ENCODE measurements around the gene CD276.

Gene CD276

GRCh38 chr15:73654659-73655058 is 29.5 kb upstream of the CD276 start:
- CTCF ChIA-PET = interaction anchor here (0.7 kb wide), 1 partner anchor 22 kb away, joined by 3 read pairs; no protein-coding TSS in a partner anchor

GRCh38 chr15:73655724-73656123 is 28.5 kb upstream of the CD276 start:
- ChIA-PET CTCF (no interaction called here), POLR2A (ENCODE audit: low non-redundant PET) (no interaction called here)

More at GRCh38 chr15:73654659-73655058, 29.5 kb upstream of the CD276 start:
- no peak for DNase-seq (ENCODE audit: low spot score)
- POLR2A ChIA-PET (ENCODE audit: low non-redundant PET) = interaction anchor here (0.8 kb wide), 1 partner anchor 32 kb away, joined by 4 read pairs; no protein-coding TSS in a partner anchor
- TF ChIP-seq, protein P1, sequence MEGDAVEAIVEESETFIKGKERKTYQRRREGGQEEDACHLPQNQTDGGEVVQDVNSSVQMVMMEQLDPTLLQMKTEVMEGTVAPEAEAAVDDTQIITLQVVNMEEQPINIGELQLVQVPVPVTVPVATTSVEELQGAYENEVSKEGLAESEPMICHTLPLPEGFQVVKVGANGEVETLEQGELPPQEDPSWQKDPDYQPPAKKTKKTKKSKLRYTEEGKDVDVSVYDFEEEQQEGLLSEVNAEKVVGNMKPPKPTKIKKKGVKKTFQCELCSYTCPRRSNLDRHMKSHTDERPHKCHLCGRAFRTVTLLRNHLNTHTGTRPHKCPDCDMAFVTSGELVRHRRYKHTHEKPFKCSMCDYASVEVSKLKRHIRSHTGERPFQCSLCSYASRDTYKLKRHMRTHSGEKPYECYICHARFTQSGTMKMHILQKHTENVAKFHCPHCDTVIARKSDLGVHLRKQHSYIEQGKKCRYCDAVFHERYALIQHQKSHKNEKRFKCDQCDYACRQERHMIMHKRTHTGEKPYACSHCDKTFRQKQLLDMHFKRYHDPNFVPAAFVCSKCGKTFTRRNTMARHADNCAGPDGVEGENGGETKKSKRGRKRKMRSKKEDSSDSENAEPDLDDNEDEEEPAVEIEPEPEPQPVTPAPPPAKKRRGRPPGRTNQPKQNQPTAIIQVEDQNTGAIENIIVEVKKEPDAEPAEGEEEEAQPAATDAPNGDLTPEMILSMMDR (conservative IDR thresholded peaks at IDR 0.05; ENCODE audit: low read depth) = no peak
- no peak overlapping the region for H3K27ac ChIP-seq

DNA sequence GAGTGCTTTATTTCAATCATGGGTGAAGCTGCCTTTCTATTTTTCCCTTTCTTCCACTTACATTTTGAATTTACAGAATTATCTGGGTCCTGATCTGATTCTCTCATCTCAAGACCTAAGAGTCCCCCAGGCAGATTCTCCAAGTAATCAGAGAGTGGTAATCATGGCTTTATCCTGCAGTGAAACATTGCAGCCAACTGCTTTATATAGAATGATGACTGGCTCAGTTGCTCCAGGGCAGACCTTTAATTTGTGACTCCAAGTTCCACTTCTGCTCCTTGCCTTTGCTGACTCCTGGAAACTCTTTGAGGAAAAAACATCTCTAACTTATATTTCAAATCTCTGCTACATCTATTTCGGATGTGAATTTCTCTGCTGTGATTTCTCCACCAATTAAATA is 25.5 kb upstream of the CD276 start:
- CTCF ChIA-PET = no interaction called here
- no peak for DNase-seq (ENCODE audit: low spot score)
- TF ChIP-seq, protein P1 (conservative IDR thresholded peaks at IDR 0.05; ENCODE audit: low read depth) = no peak
- POLR2A ChIA-PET (ENCODE audit: low non-redundant PET) = no interaction called here
- H3K27ac ChIP-seq = no peak overlapping the region

More at GRCh38 chr15:73655724-73656123, 28.5 kb upstream of the CD276 start:
- DNase-seq (ENCODE audit: low spot score) = no peak
- H3K27ac ChIP-seq = no peak overlapping the region
- TF ChIP-seq, protein P1 (conservative IDR thresholded peaks at IDR 0.05; ENCODE audit: low read depth) = no peak

- CTCF ChIA-PET = no interaction called here
- TF ChIP-seq, protein P1 (conservative IDR thresholded peaks at IDR 0.05; ENCODE audit: low read depth) = no peak
- no peak overlapping the region for H3K27ac ChIP-seq
- no peak for DNase-seq (ENCODE audit: low spot score)
- POLR2A ChIA-PET (ENCODE audit: low non-redundant PET) = no interaction called here
These were observed 23.7 kb upstream of the CD276 start for GRCh38 chr15:73660455-73660854.

GRCh38 chr15:73674587-73674986 is 9.6 kb upstream of the CD276 start:
- POLR2A ChIA-PET (ENCODE audit: low non-redundant PET) = no interaction called here
- TF ChIP-seq, protein P1 (conservative IDR thresholded peaks at IDR 0.05; ENCODE audit: low read depth) = no peak
- H3K27ac ChIP-seq = no peak overlapping the region
- CTCF ChIA-PET = interaction anchor here (0.9 kb wide), 1 partner anchor 26 kb away, joined by 3 read pairs; no protein-coding TSS in a partner anchor
- DNase-seq (ENCODE audit: low spot score) = no peak

DNA sequence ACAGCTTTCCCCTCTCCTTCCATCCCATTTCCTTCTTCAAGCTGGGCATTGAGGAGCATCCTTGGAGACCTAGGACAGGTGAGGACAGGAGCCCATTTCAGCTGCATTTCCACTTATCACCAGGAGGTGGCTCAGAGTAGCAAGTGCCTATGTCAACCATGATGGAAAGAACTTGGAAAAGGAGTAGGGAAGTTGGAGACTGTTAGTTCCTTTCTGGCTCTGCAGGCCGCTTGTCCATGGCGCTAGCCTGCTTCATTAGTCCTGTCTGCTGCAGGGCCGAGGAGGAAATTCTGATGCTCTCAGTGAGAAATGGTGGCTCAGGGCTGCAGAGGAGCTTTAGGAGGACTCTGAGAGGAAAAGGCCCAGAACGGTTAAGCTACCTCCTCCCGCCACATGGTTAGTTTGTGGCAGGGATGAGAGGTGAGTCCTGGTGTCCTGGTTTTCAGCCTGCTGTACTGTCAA is 7.0 kb upstream of the CD276 start:
- TF ChIP-seq, protein P1 (conservative IDR thresholded peaks at IDR 0.05; ENCODE audit: low read depth) = peak; percentile 77
- H3K27ac ChIP-seq = no peak overlapping the region
- CTCF ChIA-PET = interaction anchor here (0.6 to 3.9 kb wide), 21 partner anchors 9 to 447 kb away, joined by 3 to 79 read pairs (median 4); partner anchors contain the start of gene NPTN
- peak; percentile 49 for DNase-seq (ENCODE audit: low spot score)
- POLR2A ChIA-PET (ENCODE audit: low non-redundant PET) = interaction anchor here (0.6 kb wide), 1 partner anchor 80 kb away, joined by 7 read pairs; no protein-coding TSS in a partner anchor

All from RWPE1 (cell line).